Measurements from ENCODE around the gene VAV3.
A peak's percentile ranks its signal among the peaks of the same experiment; 100 is the strongest.

Gene VAV3

GRCh38 chr1:107940701-107941100, 24.3 kb downstream of the VAV3 start:
- DNase-seq (ENCODE audit: low read depth): no peak
- TF ChIP-seq CTCF (conservative IDR thresholded peaks at IDR 0.05; ENCODE audit: low read depth, low read length): no peak
- no peak overlapping the region for H3K4me3 ChIP-seq (ENCODE audit: low read depth, low read length)

- no peak for TF ChIP-seq CTCF (conservative IDR thresholded peaks at IDR 0.05; ENCODE audit: low read depth, low read length)
Observed at GRCh38 chr1:107940017-107940577, 24.9 kb downstream of the VAV3 start.

GRCh38 chr1:107939256-107939655, 25.7 kb downstream of the VAV3 start:
- DNase-seq (ENCODE audit: low read depth): no peak
- TF ChIP-seq CTCF (conservative IDR thresholded peaks at IDR 0.05; ENCODE audit: low read depth, low read length): no peak
- H3K4me3 ChIP-seq (ENCODE audit: low read depth, low read length): no peak overlapping the region

More at GRCh38 chr1:107940017-107940577, 24.9 kb downstream of the VAV3 start:
- DNase-seq (ENCODE audit: low read depth): no peak
- no peak overlapping the region for H3K4me3 ChIP-seq (ENCODE audit: low read depth, low read length)

GRCh38 chr1:107936498-107937481, 28.2 kb downstream of the VAV3 start:
- peak; percentile 82 for DNase-seq (ENCODE audit: low read depth)
- TF ChIP-seq CTCF (conservative IDR thresholded peaks at IDR 0.05; ENCODE audit: low read depth, low read length): no peak
- H3K4me3 ChIP-seq (ENCODE audit: low read depth, low read length): no peak overlapping the region

- no peak for DNase-seq (ENCODE audit: low read depth)
- no peak for TF ChIP-seq CTCF (conservative IDR thresholded peaks at IDR 0.05; ENCODE audit: low read depth, low read length)
Observed at GRCh38 chr1:107935396-107936064, 29.4 kb downstream of the VAV3 start.

GRCh38 chr1:107934578-107934977, 30.4 kb downstream of the VAV3 start:
- no peak for TF ChIP-seq CTCF (conservative IDR thresholded peaks at IDR 0.05; ENCODE audit: low read depth, low read length)
- no peak for DNase-seq (ENCODE audit: low read depth)
- no peak overlapping the region for H3K4me3 ChIP-seq (ENCODE audit: low read depth, low read length)

More at GRCh38 chr1:107935396-107936064, 29.4 kb downstream of the VAV3 start:
- no peak overlapping the region for H3K4me3 ChIP-seq (ENCODE audit: low read depth, low read length)
